Ectodermal cell (in vitro differentiated cells): ENCODE measurements around the gene PHLPP1.

Experiments
- H3K27ac ChIP-seq: 2 replicates; pipeline ENCODE4 v1.7.0; 2013; ENCODE audit warnings: mild to moderate bottlenecking, low read depth, low read length; ENCODE audit not compliant: insufficient read depth, poor library complexity, severe bottlenecking
- H3K27me3 ChIP-seq: 2 replicates; pipeline ENCODE4 v1.7.0; 2013; ENCODE audit warnings: mild to moderate bottlenecking, low read length; ENCODE audit not compliant: insufficient read depth, control insufficient read depth, poor library complexity, severe bottlenecking
- H3K36me3 ChIP-seq: one replicate; pipeline ENCODE4 v1.7.0; 2013; ENCODE audit warnings: low read length; ENCODE audit not compliant: control insufficient read depth, insufficient read depth
- H3K4me1 ChIP-seq: one replicate; pipeline ENCODE4 v1.7.0; 2013; ENCODE audit warnings: low read length; ENCODE audit not compliant: control insufficient read depth, insufficient read depth
- H3K4me3 ChIP-seq: 2 replicates; pipeline ENCODE4 v1.7.0; 2013; ENCODE audit warnings: low read depth, low read length, control low read depth; ENCODE audit not compliant: insufficient read depth
- H3K9me3 ChIP-seq: 2 replicates; pipeline ENCODE4 v1.7.0; 2013; ENCODE audit warnings: mild to moderate bottlenecking, low read length, moderate library complexity; ENCODE audit not compliant: control insufficient read depth
- WGBS, 2 experiments: methylation state at CpG; one replicate each; pipeline ENCODE4 v1.1.7; 2013; ENCODE audit warnings: missing lambda C conversion rate in 2 of 2; 5-methylcytosine and 5-hydroxymethylcytosine counted together

The PHLPP1 gene

DNA sequence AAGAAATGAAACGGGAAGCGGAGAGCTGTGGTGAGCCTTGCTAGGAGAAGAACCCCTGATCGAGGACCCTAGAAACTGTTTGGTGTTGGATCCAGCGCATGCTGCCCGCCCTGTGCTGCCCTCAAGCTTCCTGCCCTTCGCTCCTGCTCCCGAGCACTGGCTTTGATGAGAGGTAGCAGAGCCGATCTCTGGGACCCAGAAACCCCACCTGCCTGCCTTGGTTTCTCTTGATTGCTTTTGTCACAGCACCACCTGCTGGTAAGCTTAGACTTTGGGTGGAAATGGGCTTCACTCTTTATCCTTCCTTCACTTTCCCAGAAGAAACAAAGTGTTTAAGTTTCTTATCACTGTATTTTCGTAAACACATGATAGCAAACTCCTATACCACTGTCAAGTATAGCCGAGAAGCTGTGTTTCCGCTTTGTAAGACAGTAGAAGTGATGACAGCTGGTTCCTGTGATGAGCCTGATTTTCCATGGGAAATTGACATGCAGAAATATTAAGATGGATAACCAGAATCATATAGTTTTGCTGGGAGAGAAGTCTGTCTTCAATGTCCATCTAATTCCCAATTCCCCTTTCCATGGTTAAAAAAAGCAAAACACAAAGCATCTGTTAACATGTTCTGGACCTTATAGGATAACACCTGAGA lies 267.4 kb downstream of the PHLPP1 start:
- 68 to 72% methylated on average over 11 of the region's 11 CpGs for WGBS, 2 experiments
- Histone ChIP-seq H3K27me3 (no peaks in the 10 kb centered on the region), H3K36me3 (peaks cover 12% of the 10 kb centered on the region), H3K4me1 (peaks cover 6% of the 10 kb centered on the region), H3K27ac (no peak overlapping the region), H3K4me3 (no peak overlapping the region), H3K9me3 (no peaks in the 10 kb centered on the region)

DNA sequence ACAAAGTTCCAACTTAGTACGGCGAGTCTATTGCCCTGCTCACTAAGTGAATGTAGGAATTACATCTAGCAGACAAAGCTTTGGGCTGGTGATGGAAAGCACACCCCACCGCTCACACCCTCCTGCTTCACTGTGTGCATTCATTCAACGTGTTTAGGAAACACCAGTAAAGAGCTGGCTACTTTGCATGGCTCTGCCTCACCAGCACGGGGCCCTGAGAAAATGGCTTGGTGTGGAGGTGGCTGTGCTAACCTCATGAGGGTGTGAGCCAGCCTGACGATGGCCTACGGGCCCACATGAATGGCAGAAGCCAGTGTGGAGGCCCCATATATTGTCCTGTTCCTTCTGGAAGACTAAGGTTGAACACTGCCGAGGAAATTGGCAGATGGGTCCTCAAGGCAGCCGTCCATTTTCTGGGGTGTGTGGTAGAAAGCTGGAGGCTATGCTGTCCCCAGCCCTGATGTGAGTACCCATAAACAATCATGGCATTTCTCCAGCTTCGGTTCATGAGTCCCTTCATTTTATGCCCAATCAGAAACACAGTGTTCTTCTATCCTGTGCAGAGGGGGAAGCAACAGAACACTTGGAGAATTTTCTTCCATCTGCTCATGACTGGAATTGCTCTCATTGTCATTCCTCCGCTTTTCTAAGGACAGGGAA lies 269.4 kb downstream of the PHLPP1 start:
- WGBS, 2 experiments, result 90 to 92% methylated on average over 11 of the region's 11 CpGs

DNA sequence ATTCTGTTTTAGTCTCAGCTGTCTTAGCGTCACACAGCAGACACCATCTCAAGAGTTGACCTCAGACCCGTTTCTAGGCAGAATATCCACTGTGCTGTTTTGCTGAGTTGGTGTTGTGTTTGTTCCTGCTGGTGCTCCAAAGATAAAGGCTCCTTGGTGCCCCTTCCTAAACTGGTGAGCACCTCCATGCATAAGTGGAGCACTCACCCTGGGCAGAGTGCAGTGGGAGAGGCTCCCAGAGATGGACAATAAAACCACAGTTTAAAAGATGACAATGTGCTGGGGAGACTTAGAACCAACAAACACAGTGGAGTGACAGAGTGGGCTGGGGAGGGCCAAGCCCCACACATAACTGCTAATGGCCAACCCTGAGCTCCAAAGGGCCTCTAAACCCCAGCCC lies 271.1 kb downstream of the PHLPP1 start:
- Histone ChIP-seq H3K9me3 (no peaks in the 10 kb centered on the region), H3K27ac (no peak overlapping the region), H3K4me1 (peaks cover 7% of the 10 kb centered on the region), H3K4me3 (no peak overlapping the region), H3K36me3 (no peaks in the 10 kb centered on the region), H3K27me3 (no peaks in the 10 kb centered on the region)
- 85 to 92% methylated on average over 2 of the region's 2 CpGs for WGBS, 2 experiments

More for the DNA sequence above, 269.4 kb downstream of the PHLPP1 start:
- Histone ChIP-seq H3K9me3 (no peaks in the 10 kb centered on the region), H3K4me3 (no peak overlapping the region), H3K4me1 (peaks cover 12% of the 10 kb centered on the region), H3K36me3 (no peaks in the 10 kb centered on the region), H3K27me3 (no peaks in the 10 kb centered on the region), H3K27ac (no peak overlapping the region)

DNA sequence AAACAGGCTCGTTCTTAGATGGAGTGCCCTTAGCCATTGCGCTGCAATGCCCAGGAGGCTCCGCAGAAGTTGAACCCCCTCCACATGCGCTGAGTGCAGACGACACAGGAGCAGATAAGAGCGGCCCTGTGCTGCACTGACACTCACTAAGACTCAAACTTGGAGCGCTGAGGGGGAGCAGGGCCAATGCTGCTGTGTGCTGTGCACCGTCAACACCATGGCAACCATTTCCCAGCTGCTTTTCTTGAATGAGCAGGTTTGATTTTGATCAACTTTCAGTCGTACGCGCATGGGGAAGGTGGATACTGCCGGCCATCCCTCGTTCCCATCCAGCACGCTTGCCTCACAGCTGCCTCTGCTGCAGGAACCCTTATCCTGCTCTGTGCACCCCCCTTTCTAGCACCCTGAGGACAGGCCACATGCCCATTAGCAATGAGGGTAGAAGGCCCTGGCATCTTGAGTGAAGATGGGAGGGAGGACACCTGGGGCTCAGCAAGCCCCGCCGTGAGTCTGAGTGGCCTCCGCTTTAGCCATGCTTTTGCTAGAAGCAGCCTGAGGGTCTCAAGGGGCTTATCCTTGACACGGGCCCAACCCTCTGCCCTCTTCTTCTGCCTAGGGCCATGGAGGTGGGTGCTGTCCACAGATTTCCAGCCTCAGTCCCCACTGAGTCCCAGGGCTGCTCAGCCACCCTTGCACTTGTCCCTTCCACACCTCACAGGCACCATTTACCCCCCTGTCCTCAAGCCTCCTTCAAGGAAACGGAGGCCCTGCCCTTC lies 271.9 kb downstream of the PHLPP1 start:
- Histone ChIP-seq H3K27ac (no peak overlapping the region), H3K9me3 (no peaks in the 10 kb centered on the region), H3K36me3 (no peaks in the 10 kb centered on the region), H3K4me3 (no peak overlapping the region), H3K27me3 (no peaks in the 10 kb centered on the region), H3K4me1 (peaks cover 7% of the 10 kb centered on the region)
- WGBS, 2 experiments, result 93 to 95% methylated on average over 19 of the region's 19 CpGs

DNA sequence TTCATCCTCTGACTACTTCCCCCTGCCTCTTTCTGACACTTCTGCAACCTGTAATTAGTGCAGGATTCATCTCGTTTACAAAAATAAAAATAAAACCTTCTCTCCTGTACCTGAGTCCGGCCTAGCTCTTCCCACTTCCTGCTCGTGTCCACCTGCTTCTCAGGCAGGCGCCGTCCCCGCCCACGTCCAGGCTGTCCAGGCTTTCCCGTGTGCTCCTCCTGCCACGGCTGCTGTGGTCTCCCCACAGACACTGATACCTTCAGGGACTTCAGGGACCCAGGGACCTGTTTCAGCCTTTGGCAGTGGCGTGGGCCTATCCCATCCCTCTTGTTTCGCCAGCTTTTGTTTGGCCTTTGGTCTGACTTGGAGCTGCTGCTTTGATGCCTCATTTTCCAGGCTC lies 272.5 kb downstream of the PHLPP1 start:
- peaks cover 7% of the 10 kb centered on the region for H3K4me1 ChIP-seq
- no peaks in the 10 kb centered on the region for H3K36me3 ChIP-seq
- no peak overlapping the region for H3K4me3 ChIP-seq
- H3K9me3 ChIP-seq, result no peaks in the 10 kb centered on the region
- WGBS, 2 experiments, result 93% methylated on average over 11 of the region's 11 CpGs
- no peaks in the 10 kb centered on the region for H3K27me3 ChIP-seq
- H3K27ac ChIP-seq, result no peak overlapping the region

GRCh38 chr18:62988471-62988870 lies 273.1 kb downstream of the PHLPP1 start:
- WGBS, 2 experiments, result 90 to 92% methylated on average over 5 of the region's 5 CpGs

GRCh38 chr18:62989195-62989594 lies 273.9 kb downstream of the PHLPP1 start:
- 91 to 96% methylated on average over 7 of the region's 7 CpGs for WGBS, 2 experiments

More at GRCh38 chr18:62988471-62988870, 273.1 kb downstream of the PHLPP1 start:
- Histone ChIP-seq H3K27me3 (no peaks in the 10 kb centered on the region), H3K27ac (no peak overlapping the region), H3K4me3 (no peak overlapping the region), H3K9me3 (no peaks in the 10 kb centered on the region), H3K4me1 (peaks cover 7% of the 10 kb centered on the region), H3K36me3 (no peaks in the 10 kb centered on the region)

GRCh38 chr18:62990653-62991052 lies 275.3 kb downstream of the PHLPP1 start:
- WGBS, 2 experiments, result 100% methylated on average over 1 of the region's 1 CpG; no CpG with 5 or more reads in 1 of the 2 experiments
- Histone ChIP-seq H3K9me3 (no peaks in the 10 kb centered on the region), H3K4me3 (no peak overlapping the region), H3K4me1 (peaks cover 7% of the 10 kb centered on the region), H3K27ac (no peak overlapping the region), H3K27me3 (no peaks in the 10 kb centered on the region), H3K36me3 (no peaks in the 10 kb centered on the region)

More at GRCh38 chr18:62989195-62989594, 273.9 kb downstream of the PHLPP1 start:
- Histone ChIP-seq H3K27me3 (no peaks in the 10 kb centered on the region), H3K4me1 (peaks cover 7% of the 10 kb centered on the region), H3K9me3 (no peaks in the 10 kb centered on the region), H3K27ac (no peak overlapping the region), H3K4me3 (no peak overlapping the region), H3K36me3 (no peaks in the 10 kb centered on the region)

GRCh38 chr18:62991389-62991788 lies 276.0 kb downstream of the PHLPP1 start:
- no peaks in the 10 kb centered on the region for H3K27me3 ChIP-seq
- H3K9me3 ChIP-seq, result no peaks in the 10 kb centered on the region
- WGBS, 2 experiments, result 88 to 98% methylated on average over 5 to 6 of the region's 8 CpGs
- peaks cover 7% of the 10 kb centered on the region for H3K4me1 ChIP-seq
- no peak overlapping the region for H3K27ac ChIP-seq
- no peak overlapping the region for H3K4me3 ChIP-seq
- no peaks in the 10 kb centered on the region for H3K36me3 ChIP-seq

- Histone ChIP-seq H3K4me1 (peaks cover 7% of the 10 kb centered on the region), H3K4me3 (no peak overlapping the region), H3K27me3 (no peaks in the 10 kb centered on the region), H3K27ac (no peak overlapping the region), H3K36me3 (no peaks in the 10 kb centered on the region), H3K9me3 (no peaks in the 10 kb centered on the region)
- WGBS, 2 experiments, result 91% methylated on average over 18 of the region's 18 CpGs
These were observed 276.6 kb downstream of the PHLPP1 start for GRCh38 chr18:62991959-62992358.
